ENCODE measurements around the gene BRD7.

BRD7 gene

GRCh38 chr16:50270510-50271147 lies 98.2 kb downstream of the BRD7 start:
- ChIA-PET CTCF (interaction anchor here (1.3 kb wide), 1 partner anchor 16 kb away, joined by 3 read pairs; no protein-coding TSS in a partner anchor), POLR2A (no interaction called here)
- TF ChIP-seq, protein P1, sequence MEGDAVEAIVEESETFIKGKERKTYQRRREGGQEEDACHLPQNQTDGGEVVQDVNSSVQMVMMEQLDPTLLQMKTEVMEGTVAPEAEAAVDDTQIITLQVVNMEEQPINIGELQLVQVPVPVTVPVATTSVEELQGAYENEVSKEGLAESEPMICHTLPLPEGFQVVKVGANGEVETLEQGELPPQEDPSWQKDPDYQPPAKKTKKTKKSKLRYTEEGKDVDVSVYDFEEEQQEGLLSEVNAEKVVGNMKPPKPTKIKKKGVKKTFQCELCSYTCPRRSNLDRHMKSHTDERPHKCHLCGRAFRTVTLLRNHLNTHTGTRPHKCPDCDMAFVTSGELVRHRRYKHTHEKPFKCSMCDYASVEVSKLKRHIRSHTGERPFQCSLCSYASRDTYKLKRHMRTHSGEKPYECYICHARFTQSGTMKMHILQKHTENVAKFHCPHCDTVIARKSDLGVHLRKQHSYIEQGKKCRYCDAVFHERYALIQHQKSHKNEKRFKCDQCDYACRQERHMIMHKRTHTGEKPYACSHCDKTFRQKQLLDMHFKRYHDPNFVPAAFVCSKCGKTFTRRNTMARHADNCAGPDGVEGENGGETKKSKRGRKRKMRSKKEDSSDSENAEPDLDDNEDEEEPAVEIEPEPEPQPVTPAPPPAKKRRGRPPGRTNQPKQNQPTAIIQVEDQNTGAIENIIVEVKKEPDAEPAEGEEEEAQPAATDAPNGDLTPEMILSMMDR (IDR thresholded peaks at IDR 0.05; ENCODE audit: control extremely low read depth, extremely low read depth, low read depth, missing control alignments), result no peak
- no peak for DNase-seq (ENCODE audit: extremely low spot score)

GRCh38 chr16:50269769-50270509 lies 98.8 kb downstream of the BRD7 start:
- ChIA-PET POLR2A (no interaction called here), CTCF (interaction anchor here (0.7 to 1.3 kb wide), 3 partner anchors 15 to 537 kb away, joined by 3 to 4 read pairs (median 3); partner anchors contain the start of gene CNEP1R1)
- no peak for DNase-seq (ENCODE audit: extremely low spot score)
- TF ChIP-seq, protein P1 (IDR thresholded peaks at IDR 0.05; ENCODE audit: control extremely low read depth, extremely low read depth, low read depth, missing control alignments), result no peak

GRCh38 chr16:50269061-50269705 lies 99.6 kb downstream of the BRD7 start:
- POLR2A ChIA-PET, result no interaction called here
- DNase-seq (ENCODE audit: extremely low spot score), result no peak
- CTCF ChIA-PET, result interaction anchor here (0.9 to 2.0 kb wide), 2 partner anchors 19 to 244 kb away, joined by 4 to 5 read pairs; partner anchors contain the start of gene CNEP1R1
- TF ChIP-seq, protein P1 (IDR thresholded peaks at IDR 0.05; ENCODE audit: control extremely low read depth, extremely low read depth, low read depth, missing control alignments), result no peak

- CTCF ChIA-PET, result interaction anchor here (0.8 to 2.0 kb wide), 3 partner anchors 14 to 397 kb away, joined by 3 to 5 read pairs (median 3); no protein-coding TSS in a partner anchor
- POLR2A ChIA-PET, result no interaction called here
- DNase-seq (ENCODE audit: extremely low spot score), result no peak
- TF ChIP-seq, protein P1 (IDR thresholded peaks at IDR 0.05; ENCODE audit: control extremely low read depth, extremely low read depth, low read depth, missing control alignments), result no peak
These were observed 100.4 kb downstream of the BRD7 start for GRCh38 chr16:50268352-50268751.

DNA sequence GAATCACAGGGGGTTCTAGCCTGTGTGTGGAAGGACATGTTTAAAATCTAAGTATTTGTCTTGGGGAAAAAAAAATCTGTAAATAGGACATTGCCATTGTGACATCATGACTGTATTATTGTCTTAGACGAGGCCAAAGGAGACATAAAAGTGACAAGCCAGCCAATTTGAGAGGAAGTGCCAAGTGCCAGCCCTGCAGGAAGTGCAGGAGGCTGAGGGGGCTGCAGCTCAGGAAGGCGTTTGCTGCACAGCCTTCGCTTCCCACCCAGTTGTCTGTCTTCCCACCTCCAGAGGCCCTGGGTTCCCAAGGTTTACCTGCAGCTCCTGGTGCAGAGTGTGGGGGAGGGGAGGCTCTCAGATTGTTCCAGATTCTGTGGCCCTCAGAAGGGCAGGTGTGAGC lies 101.1 kb downstream of the BRD7 start:
- TF ChIP-seq, protein P1 (IDR thresholded peaks at IDR 0.05; ENCODE audit: control extremely low read depth, extremely low read depth, low read depth, missing control alignments), result no peak
- ChIA-PET POLR2A (no interaction called here), CTCF (interaction anchor here (0.8 to 2.0 kb wide), 3 partner anchors 14 to 398 kb away, joined by 3 to 5 read pairs (median 3); no protein-coding TSS in a partner anchor)
- DNase-seq (ENCODE audit: extremely low spot score), result no peak

- CTCF ChIA-PET, result interaction anchor here (1.0 to 2.0 kb wide), 5 partner anchors 17 to 540 kb away, joined by 3 to 5 read pairs (median 4); no protein-coding TSS in a partner anchor
- POLR2A ChIA-PET, result interaction anchor here (0.5 kb wide), 1 partner anchor 17 kb away, joined by 3 read pairs; no protein-coding TSS in a partner anchor
- TF ChIP-seq, protein P1 (IDR thresholded peaks at IDR 0.05; ENCODE audit: control extremely low read depth, extremely low read depth, low read depth, missing control alignments), result no peak
- DNase-seq (ENCODE audit: extremely low spot score), result no peak
These were observed 101.6 kb downstream of the BRD7 start for GRCh38 chr16:50267151-50267631.

All from GM10248 (cell line).